WTC11 (cell line): Measurements from ENCODE around the gene CCL7.

ENCODE experiments used
- AFF4 ChIP-seq: sonication (generic); formaldehyde crosslinking; IDR thresholded peaks from 2 replicates; pipeline ENCODE4 v1.8.1; 2023; ENCODE audit warnings: mild to moderate bottlenecking, missing genetic modification reagents, borderline replicate concordance
- E2F4 ChIP-seq: sonication (generic); formaldehyde crosslinking; IDR thresholded peaks from 2 replicates; pipeline ENCODE4 v1.8.1; 2022; ENCODE audit warnings: low read depth, mild to moderate bottlenecking, moderate library complexity, missing genetic modification reagents, borderline replicate concordance
- MAX ChIP-seq: sonication (generic); formaldehyde crosslinking; IDR thresholded peaks from 2 replicates; pipeline ENCODE4 v1.8.0; 2022; ENCODE audit warnings: mild to moderate bottlenecking, missing genetic modification reagents
- NR2C2 ChIP-seq: sonication (generic); formaldehyde crosslinking; IDR thresholded peaks from 2 replicates; pipeline ENCODE4 v1.8.0; 2022; ENCODE audit warnings: mild to moderate bottlenecking, missing genetic modification reagents
- SP1 ChIP-seq: sonication (generic); formaldehyde crosslinking; conservative IDR thresholded peaks from 2 replicates; pipeline ENCODE4 v1.8.1; 2022; ENCODE audit warnings: missing genetic modification reagents
- TEAD4 ChIP-seq: sonication (generic); formaldehyde crosslinking; IDR thresholded peaks from 2 replicates; pipeline ENCODE4 v1.8.0; 2022; ENCODE audit warnings: mild to moderate bottlenecking, missing genetic modification reagents
- ZBTB21 ChIP-seq: sonication (generic); formaldehyde crosslinking; IDR thresholded peaks from 2 replicates; pipeline ENCODE4 v1.8.1; 2023; ENCODE audit warnings: mild to moderate bottlenecking, missing genetic modification reagents, borderline replicate concordance
- ZNF232 ChIP-seq: sonication (generic); formaldehyde crosslinking; IDR thresholded peaks from 2 replicates; pipeline ENCODE4 v1.8.0; 2022; ENCODE audit warnings: mild to moderate bottlenecking, missing genetic modification reagents
- ZNF263 ChIP-seq: sonication (generic); formaldehyde crosslinking; IDR thresholded peaks from 2 replicates; pipeline ENCODE4 v1.8.1; 2022; ENCODE audit warnings: low read depth, mild to moderate bottlenecking, moderate library complexity, missing genetic modification reagents
- TF ChIP-seq, protein P1 (sequence below): fragments of 200-600 bp; IDR thresholded peaks from 2 replicates; pipeline ENCODE4 v1.8.0; 2022; ENCODE audit warnings: antibody characterized with exemption

- TF ChIP-seq ZBTB21 (no peak), TEAD4 (CRISPR knock-in tag) (no peak), ZNF232 (CRISPR knock-in tag) (no peak), MAX (no peak), NR2C2 (CRISPR knock-in tag) (no peak), ZNF263 (no peak), AFF4 (CRISPR knock-in tag) (no peak), SP1 (CRISPR knock-in tag) (no peak), E2F4 (CRISPR knock-in tag) (no peak)
- TF ChIP-seq, protein P1, sequence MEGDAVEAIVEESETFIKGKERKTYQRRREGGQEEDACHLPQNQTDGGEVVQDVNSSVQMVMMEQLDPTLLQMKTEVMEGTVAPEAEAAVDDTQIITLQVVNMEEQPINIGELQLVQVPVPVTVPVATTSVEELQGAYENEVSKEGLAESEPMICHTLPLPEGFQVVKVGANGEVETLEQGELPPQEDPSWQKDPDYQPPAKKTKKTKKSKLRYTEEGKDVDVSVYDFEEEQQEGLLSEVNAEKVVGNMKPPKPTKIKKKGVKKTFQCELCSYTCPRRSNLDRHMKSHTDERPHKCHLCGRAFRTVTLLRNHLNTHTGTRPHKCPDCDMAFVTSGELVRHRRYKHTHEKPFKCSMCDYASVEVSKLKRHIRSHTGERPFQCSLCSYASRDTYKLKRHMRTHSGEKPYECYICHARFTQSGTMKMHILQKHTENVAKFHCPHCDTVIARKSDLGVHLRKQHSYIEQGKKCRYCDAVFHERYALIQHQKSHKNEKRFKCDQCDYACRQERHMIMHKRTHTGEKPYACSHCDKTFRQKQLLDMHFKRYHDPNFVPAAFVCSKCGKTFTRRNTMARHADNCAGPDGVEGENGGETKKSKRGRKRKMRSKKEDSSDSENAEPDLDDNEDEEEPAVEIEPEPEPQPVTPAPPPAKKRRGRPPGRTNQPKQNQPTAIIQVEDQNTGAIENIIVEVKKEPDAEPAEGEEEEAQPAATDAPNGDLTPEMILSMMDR: no peak
These were observed 24.6 kb upstream of the CCL7 start for GRCh38 chr17:34245351-34245905.
